HepG2 (cell line): ENCODE measurements around the gene GUSB. TPM values are rescaled to one million over a fixed set of nuclear protein-coding genes. Genes with fewer than 3 reads are reported as not detected.

Source experiments
- AKNA ChIP-seq: sonication (generic); formaldehyde crosslinking; IDR thresholded peaks from 2 replicates; pipeline ENCODE4 v1.4.0; 2020; ENCODE audit warnings: missing genetic modification reagents, borderline replicate concordance
- ATF7-NPFF ChIP-seq: sonication (generic); formaldehyde crosslinking; IDR thresholded peaks from 2 replicates; pipeline ENCODE4 v1.8.1; 2023; ENCODE audit warnings: mild to moderate bottlenecking, low read depth, missing genetic modification reagents, moderate library complexity
- BORCS8-MEF2B ChIP-seq: sonication (generic); formaldehyde crosslinking; IDR thresholded peaks from 2 replicates; pipeline ENCODE4 v1.8.0; 2022; ENCODE audit warnings: mild to moderate bottlenecking, missing genetic modification reagents
- FOXA1 ChIP-seq, 2 experiments: fragments of 450-650 bp in 1 of 2; sonication (generic) in 1 of 2; formaldehyde crosslinking in 1 of 2; IDR thresholded peaks; 2 replicates each; pipeline versions ENCODE4 v1.4.0 to v1.6.1; 2016 to 2020; ENCODE audit warnings: missing genetic modification reagents in 1 of 2
- MIER3 ChIP-seq: IDR thresholded peaks from 2 replicates; pipeline ENCODE4 v1.6.1; 2016; ENCODE audit warnings: missing compliant biosample characterization, borderline replicate concordance
- MYPOP ChIP-seq: sonication (generic); formaldehyde crosslinking; IDR thresholded peaks from 2 replicates; pipeline ENCODE4 v1.8.1; 2023; ENCODE audit warnings: mild to moderate bottlenecking, moderate library complexity, missing genetic modification reagents
- PAWR ChIP-seq: sonication (generic); formaldehyde crosslinking; IDR thresholded peaks from 2 replicates; pipeline ENCODE4 v1.4.0; 2020; ENCODE audit warnings: missing genetic modification reagents, mild to moderate bottlenecking, borderline replicate concordance
- REPIN1 ChIP-seq: sonication (generic); formaldehyde crosslinking; IDR thresholded peaks from 2 replicates; pipeline ENCODE4 v1.8.0; 2022; ENCODE audit warnings: missing genetic modification reagents, low read depth, mild to moderate bottlenecking, borderline replicate concordance
- RORA ChIP-seq: sonication (generic); formaldehyde crosslinking; IDR thresholded peaks from 2 replicates; pipeline ENCODE4 v1.5.0; 2020; ENCODE audit warnings: mild to moderate bottlenecking, missing genetic modification reagents, moderate library complexity
- SP1 ChIP-seq, 2 experiments: fragments of 450-650 bp in 1 of 2; sonication (generic) in 1 of 2; formaldehyde crosslinking in 1 of 2; IDR thresholded peaks; 2 replicates each; pipeline versions ENCODE4 v1.4.0 to v1.6.1; 2016 to 2020; ENCODE audit warnings: missing genetic modification reagents in 1 of 2
- SSRP1 ChIP-seq: IDR thresholded peaks from 2 replicates; pipeline ENCODE4 v1.6.1; 2016; ENCODE audit warnings: control low read depth
- TBP ChIP-seq: sonication (generic); formaldehyde crosslinking; IDR thresholded peaks from 2 replicates; pipeline ENCODE4 v1.5.0; 2020; ENCODE audit warnings: missing genetic modification reagents
- ZBTB7B ChIP-seq: sonication (generic); formaldehyde crosslinking; IDR thresholded peaks from 2 replicates; pipeline ENCODE4 v1.4.0; 2020; ENCODE audit warnings: missing genetic modification reagents
- ZMYM3 ChIP-seq: sonication (generic); formaldehyde crosslinking; IDR thresholded peaks from 2 replicates; pipeline ENCODE4 v1.5.1; 2020; ENCODE audit warnings: mild to moderate bottlenecking, missing genetic modification reagents
- ZNF430 ChIP-seq: sonication (generic); formaldehyde crosslinking; IDR thresholded peaks from 2 replicates; pipeline ENCODE4 v1.9.0; 2021; ENCODE audit warnings: mild to moderate bottlenecking, missing genetic modification reagents
- ZNF546 ChIP-seq: sonication (generic); formaldehyde crosslinking; conservative IDR thresholded peaks from 2 replicates; pipeline ENCODE4 v1.8.1; 2023; ENCODE audit warnings: mild to moderate bottlenecking, missing genetic modification reagents
- ZNF746 ChIP-seq: sonication (generic); formaldehyde crosslinking; IDR thresholded peaks from 2 replicates; pipeline ENCODE4 v1.8.0; 2022; ENCODE audit warnings: mild to moderate bottlenecking, missing genetic modification reagents
- ZNF747 ChIP-seq: sonication (generic); formaldehyde crosslinking; IDR thresholded peaks from 2 replicates; pipeline ENCODE4 v1.8.1; 2023; ENCODE audit warnings: missing genetic modification reagents, mild to moderate bottlenecking, borderline replicate concordance
- ZNF766 ChIP-seq: sonication (generic); formaldehyde crosslinking; IDR thresholded peaks from 2 replicates; pipeline ENCODE4 v1.5.0; 2020; ENCODE audit warnings: missing genetic modification reagents, borderline replicate concordance
- ZNF772 ChIP-seq: sonication (generic); formaldehyde crosslinking; IDR thresholded peaks from 2 replicates; pipeline ENCODE4 v1.5.0; 2020; ENCODE audit warnings: mild to moderate bottlenecking, missing genetic modification reagents
- ZSCAN20 ChIP-seq: sonication (generic); formaldehyde crosslinking; IDR thresholded peaks from 2 replicates; pipeline ENCODE4 v1.4.0; 2020; ENCODE audit warnings: missing genetic modification reagents, mild to moderate bottlenecking, borderline replicate concordance
- polyA plus RNA-seq, 8 experiments: library from polyadenylated mRNA; depleted of rRNA in 3 of 8; stranded (reverse) in 7 of 8; unstranded in 1 of 8; fragments of >200 nt; fragmentation: Illumina TruSeq in 4 of 8; extraction: Trizol in 4 of 8; gene quantifications; 2 replicates each; pipeline versions ENCODE4 v1.2.1 to v1.2.3, GENCODE V29; 2011 to 2016; ENCODE audit warnings: low read depth in 4 of 8, missing spikeins in 1 of 8, mixed read lengths in 1 of 8; ENCODE audit not compliant: insufficient read depth in 1 of 8
- total RNA-seq, 5 experiments: library from RNA; depleted of rRNA; stranded (reverse); fragments of >200 nt; fragmentation: Illumina TruSeq; extraction: Trizol; gene quantifications; 2 replicates each; pipeline ENCODE4 v1.2.3, GENCODE V29; 2016; ENCODE audit warnings: low read depth in 1 of 5
- TF ChIP-seq, protein P1 (sequence below): sonication (generic); formaldehyde crosslinking; IDR thresholded peaks from 2 replicates; pipeline ENCODE4 v1.5.1; 2020; ENCODE audit warnings: mild to moderate bottlenecking, missing genetic modification reagents, moderate library complexity

GUSB gene
- total and polyA plus RNA-seq, 2 of the 13 experiments (the other 11 are each of a cell fraction or from before 2014, with no cell fraction given) = 18.8 to 60.0 TPM

- TF ChIP-seq MYPOP (CRISPR knock-in tag) (peak; percentile 94; the same call in 1 of the 2 replicates), REPIN1 (CRISPR knock-in tag) (peak; percentile 96), ZNF747 (CRISPR knock-in tag) (peak; percentile 95), ZNF766 (CRISPR knock-in tag) (peak; percentile 92), SP1 (IDR thresholded peaks at IDR 0.05) (no peak), SP1 (CRISPR knock-in tag; IDR thresholded peaks at IDR 0.05) (peak; percentile 91), MIER3 (CRISPR knock-in tag) (peak; percentile 82; the same call in 1 of the 2 replicates), SSRP1 (0 out of 2 replicates have a peak, but pooled peaks have one; percentile 60), ZNF746 (CRISPR knock-in tag) (peak; percentile 73; the same call in 1 of the 2 replicates), BORCS8-MEF2B (peak; percentile 96), ZNF430 (peak; percentile 98), PAWR (no peak; the same call in 1 of the 2 replicates), AKNA (CRISPR knock-in tag) (0 out of 2 replicates have a peak, but pooled peaks have one; percentile 47), ATF7-NPFF (CRISPR knock-in tag) (peak; percentile 98), RORA (CRISPR knock-in tag) (no peak), ZNF772 (CRISPR knock-in tag) (peak; percentile 99), TBP (peak; percentile 84; the same call in 1 of the 2 replicates), ZBTB7B (CRISPR knock-in tag) (peak; percentile 83), ZSCAN20 (peak; percentile 87; the same call in 1 of the 2 replicates), FOXA1 (IDR thresholded peaks at IDR 0.05) (no peak), FOXA1 (CRISPR knock-in tag; IDR thresholded peaks at IDR 0.05) (peak; percentile 36; the same call in 1 of the 2 replicates), ZNF546 (CRISPR knock-in tag) (peak; percentile 93), ZMYM3 (CRISPR knock-in tag) (peak; percentile 77; the same call in 1 of the 2 replicates)
- TF ChIP-seq, protein P1, sequence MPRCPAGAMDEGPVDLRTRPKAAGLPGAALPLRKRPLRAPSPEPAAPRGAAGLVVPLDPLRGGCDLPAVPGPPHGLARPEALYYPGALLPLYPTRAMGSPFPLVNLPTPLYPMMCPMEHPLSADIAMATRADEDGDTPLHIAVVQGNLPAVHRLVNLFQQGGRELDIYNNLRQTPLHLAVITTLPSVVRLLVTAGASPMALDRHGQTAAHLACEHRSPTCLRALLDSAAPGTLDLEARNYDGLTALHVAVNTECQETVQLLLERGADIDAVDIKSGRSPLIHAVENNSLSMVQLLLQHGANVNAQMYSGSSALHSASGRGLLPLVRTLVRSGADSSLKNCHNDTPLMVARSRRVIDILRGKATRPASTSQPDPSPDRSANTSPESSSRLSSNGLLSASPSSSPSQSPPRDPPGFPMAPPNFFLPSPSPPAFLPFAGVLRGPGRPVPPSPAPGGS (CRISPR knock-in tag) = peak; percentile 97; the same call in 1 of the 2 replicates
Measured at GRCh38 chr7:65981965-65982792, at the start of gene GUSB (continued).
